IMR-90 (cell line): ENCODE results near the gene COX10. TPM values are rescaled to one million over a fixed set of nuclear protein-coding genes. Genes with fewer than 3 reads are reported as not detected.

Source experiments
- ATAC-seq: fragments of 200-7000 bp; cut with Tn5 transposase; 2 replicates; pipeline ENCODE4 v1.9.1; 2020; ENCODE audit warnings: low read depth, mild to moderate bottlenecking, moderate library complexity
- BruUV-seq: library from RNA; stranded (reverse); fragments of 400-500 nt; replicated peaks from 2 replicates; lab custom pipeline; 2021; lab: Mats Ljungman, UMichigan
- CTCF ChIA-PET: fragments of 300-600 bp; formaldehyde crosslinking; extraction: SDS; loops from one replicate; lab custom pipeline; 2021; ENCODE audit warnings: antibody characterized with exemption; lab: Yijun Ruan, JAX
- POLR2A ChIA-PET: fragments of 300-600 bp; sonication (Branson Sonifier 250); formaldehyde crosslinking; loops from one replicate; lab custom pipeline; 2022; ENCODE audit warnings: antibody characterized with exemption; ENCODE audit not compliant: unreplicated experiment; lab: Charles Lee
- DNase-seq: peaks from one replicate; pipeline ENCODE4 v3.0.0; 2013
- H2AFZ ChIP-seq: replicated peaks from 2 replicates; pipeline ENCODE3; 2013; ENCODE audit warnings: low read length, mild to moderate bottlenecking; ENCODE audit not compliant: poor library complexity
- H2AK5ac ChIP-seq: 2 replicates; pipeline ENCODE4 v1.6.1; 2013; ENCODE audit warnings: low read depth, low read length, inconsistent platforms
- H2AK9ac ChIP-seq: replicated peaks from 2 replicates; pipeline ENCODE3; 2013; ENCODE audit warnings: mild to moderate bottlenecking, low read depth, low read length, moderate library complexity; ENCODE audit not compliant: poor library complexity
- H2BK120ac ChIP-seq: 2 replicates; pipeline ENCODE4 v1.6.1; 2013; ENCODE audit warnings: low read depth, low read length, inconsistent platforms
- H2BK15ac ChIP-seq: 3 replicates; pipeline ENCODE4 v1.6.1; 2013; ENCODE audit warnings: low read depth, low read length, inconsistent platforms
- H2BK20ac ChIP-seq: 2 replicates; pipeline ENCODE4 v1.6.1; 2013; ENCODE audit warnings: low read depth, mild to moderate bottlenecking, inconsistent platforms, low read length, moderate library complexity
- H2BK5ac ChIP-seq: 2 replicates; pipeline ENCODE4 v1.6.1; 2013; ENCODE audit warnings: mild to moderate bottlenecking, low read depth, low read length, inconsistent platforms; ENCODE audit not compliant: poor library complexity, severe bottlenecking
- H3K14ac ChIP-seq: replicated peaks from 2 replicates; pipeline ENCODE4 v1.6.1; 2013; ENCODE audit warnings: low read depth, low read length, inconsistent platforms
- H3K18ac ChIP-seq: 2 replicates; pipeline ENCODE4 v1.6.1; 2013; ENCODE audit warnings: low read depth, low read length, control low read depth
- H3K23ac ChIP-seq: 2 replicates; pipeline ENCODE4 v1.6.1; 2013; ENCODE audit warnings: low read depth, low read length, inconsistent platforms
- H3K27ac ChIP-seq: 2 replicates; pipeline ENCODE4 v1.5.1; 2013; ENCODE audit warnings: mild to moderate bottlenecking, control low read depth, low read length; ENCODE audit not compliant: insufficient read depth
- H3K27me3 ChIP-seq: 2 replicates; pipeline ENCODE4 v1.6.1; 2013; ENCODE audit warnings: low read length; ENCODE audit not compliant: control insufficient read depth, insufficient read depth
- H3K36me3 ChIP-seq: 2 replicates; pipeline ENCODE4 v1.6.1; 2013; ENCODE audit warnings: low read length, mixed read lengths; ENCODE audit not compliant: control insufficient read depth, insufficient read depth
- H3K4ac ChIP-seq: 2 replicates; pipeline ENCODE4 v1.6.1; 2013; ENCODE audit warnings: low read depth, low read length, inconsistent platforms
- H3K4me1 ChIP-seq: 2 replicates; pipeline ENCODE4 v1.6.1; 2013; ENCODE audit warnings: low read length, mixed read lengths; ENCODE audit not compliant: control insufficient read depth, insufficient read depth
- H3K4me2 ChIP-seq: 2 replicates; pipeline ENCODE4 v1.6.1; 2013; ENCODE audit warnings: low read depth, mild to moderate bottlenecking, control low read depth, low read length, moderate library complexity
- H3K4me3 ChIP-seq: 2 replicates; pipeline ENCODE4 v1.5.1; 2013; ENCODE audit warnings: low read depth, mild to moderate bottlenecking, control low read depth, low read length, moderate library complexity; ENCODE audit not compliant: insufficient read depth
- H3K56ac ChIP-seq: 2 replicates; pipeline ENCODE4 v1.6.1; 2013; ENCODE audit warnings: low read length, inconsistent platforms; ENCODE audit not compliant: insufficient read depth; ENCODE audit errors: extremely low read depth
- H3K79me1 ChIP-seq, 2 experiments: 2 replicates each; pipeline ENCODE4 v1.6.1; 2013; ENCODE audit warnings: low read length in 2 of 2, inconsistent platforms in 1 of 2, low read depth in 1 of 2
- H3K9ac ChIP-seq: 2 replicates; pipeline ENCODE4 v1.6.1; 2013; ENCODE audit warnings: low read depth, low read length, control low read depth
- H3K9me1 ChIP-seq: 2 replicates; pipeline ENCODE4 v1.6.1; 2013; ENCODE audit warnings: low read length, inconsistent platforms; ENCODE audit not compliant: insufficient read depth
- H3K9me3 ChIP-seq: 2 replicates; pipeline ENCODE4 v1.6.1; 2013; ENCODE audit warnings: low read length; ENCODE audit not compliant: control insufficient read depth, insufficient read depth
- H4K20me1 ChIP-seq: 2 replicates; pipeline ENCODE4 v1.6.1; 2013; ENCODE audit warnings: low read length, inconsistent platforms; ENCODE audit not compliant: insufficient read depth
- H4K5ac ChIP-seq: 2 replicates; pipeline ENCODE4 v1.6.1; 2013; ENCODE audit warnings: mild to moderate bottlenecking, low read depth, low read length, control low read depth
- H4K8ac ChIP-seq, 2 experiments: 2 replicates each; pipeline ENCODE4 v1.6.1; 2013; ENCODE audit warnings: low read depth in 2 of 2, low read length in 2 of 2, control low read depth in 1 of 2, inconsistent platforms in 1 of 2
- H4K91ac ChIP-seq: 2 replicates; pipeline ENCODE4 v1.6.1; 2013; ENCODE audit warnings: low read depth, low read length, inconsistent platforms; ENCODE audit not compliant: insufficient read depth
- CHD1 ChIP-seq: IDR thresholded peaks from 2 replicates; pipeline ENCODE4 v1.6.1; 2012; ENCODE audit warnings: low read depth, low read length, improper control_type of control experiment
- FOS ChIP-seq: fragments of 150-350 bp; IDR thresholded peaks from 2 replicates; pipeline ENCODE4 v1.6.1; 2016; ENCODE audit warnings: low read depth, low read length
- MAFK ChIP-seq: IDR thresholded peaks from 2 replicates; pipeline ENCODE4 v1.6.1; 2012; ENCODE audit warnings: low read depth, low read length, improper control_type of control experiment
- MAZ ChIP-seq: IDR thresholded peaks from 2 replicates; pipeline ENCODE4 v1.6.1; 2012; ENCODE audit warnings: low read depth, mild to moderate bottlenecking, low read length, improper control_type of control experiment, moderate library complexity, borderline replicate concordance
- MXI1 ChIP-seq: IDR thresholded peaks from 2 replicates; pipeline ENCODE4 v1.6.1; 2012; ENCODE audit warnings: low read depth, mild to moderate bottlenecking, low read length, moderate library complexity, borderline replicate concordance
- NFE2L2 ChIP-seq: fragments of 150-350 bp; IDR thresholded peaks from 2 replicates; pipeline ENCODE4 v1.6.1; 2016; ENCODE audit warnings: low read depth, mild to moderate bottlenecking, low read length
- RAD21 ChIP-seq: IDR thresholded peaks from 2 replicates; pipeline ENCODE4 v1.6.1; 2012; ENCODE audit warnings: low read length, improper control_type of control experiment
- RCOR1 ChIP-seq: IDR thresholded peaks from 2 replicates; pipeline ENCODE4 v1.6.1; 2012; ENCODE audit warnings: mild to moderate bottlenecking, low read length, improper control_type of control experiment; ENCODE audit not compliant: insufficient replicate concordance
- USF2 ChIP-seq: fragments of 150-350 bp; IDR thresholded peaks from 2 replicates; pipeline ENCODE4 v1.6.1; 2017; ENCODE audit warnings: mild to moderate bottlenecking, antibody characterized with exemption, low read length, low read depth
- WGBS, 2 experiments: methylation state at CpG; one replicate each; pipeline versions ENCODE4 v1.1.5 to v1.1.7; 2013; ENCODE audit warnings: missing lambda C conversion rate in 2 of 2; ENCODE audit not compliant: insufficient read length in 1 of 2; ENCODE audit errors: extremely low coverage in 2 of 2; 5-methylcytosine and 5-hydroxymethylcytosine counted together
- dilution Hi-C: fragments of 300-500 bp; cut with HindIII; formaldehyde crosslinking; loops from one replicate; pipeline ENCODE4 v1.14.3; 2018; ENCODE audit warnings: low sequenced_read_pairs; ENCODE audit not compliant: unreplicated experiment
- in situ Hi-C: fragments of 300-500 bp; cut with MboI; formaldehyde crosslinking; loops from 3 replicates; pipeline ENCODE4 v1.14.3; 2019; ENCODE audit warnings: low sequenced_read_pairs, inconsistent platforms, mixed read lengths
- intact Hi-C: fragments of 100-400 bp; cut with micrococcal nuclease; formaldehyde crosslinking; loops from 2 replicates; pipeline ENCODE4 v1.10.0; 2022
- polyA plus RNA-seq, 3 experiments: library from polyadenylated mRNA; depleted of rRNA; stranded (reverse); fragments of >200 nt; gene quantifications; 2 replicates each; pipeline ENCODE4 v1.2.3, GENCODE V29; 2012; ENCODE audit warnings: low replicate concordance in 1 of 3
- total RNA-seq: library from RNA; depleted of rRNA; stranded (reverse); fragments of >200 nt; gene quantifications from 2 replicates; pipeline ENCODE4 v1.2.3, GENCODE V29; 2012

The COX10 gene
- total and polyA plus RNA-seq, 2 of the 4 experiments (the other 2 are of a cell fraction), result 15.4 to 16.1 TPM

- no peak overlapping the region for H2BK20ac ChIP-seq
- no peak overlapping the region for H4K5ac ChIP-seq
- H2AK5ac ChIP-seq, result no peak overlapping the region
- ChIA-PET POLR2A (no interaction called here), CTCF (no interaction called here)
- dilution Hi-C loops (no loop called here), intact Hi-C loops (no loop called here), in situ Hi-C loops (no loop called here)
- no peak overlapping the region for H3K4me2 ChIP-seq
- no peak overlapping the region for H3K18ac ChIP-seq
- no peak overlapping the region for H2BK120ac ChIP-seq
- peaks cover 10% of the 10 kb centered on the region for H3K9me1 ChIP-seq
- no peaks in the 10 kb centered on the region for H3K9me3 ChIP-seq
- H3K4ac ChIP-seq, result no peak overlapping the region
- no peaks in the 10 kb centered on the region for H3K27me3 ChIP-seq
- peaks cover 14 to 22% of the 10 kb centered on the region in 2 experiments; a peak in 3 of 4 replicates for H3K79me1 ChIP-seq
- no CpG with 5 or more reads among the region's 1 CpG for WGBS, 2 experiments
- no peak overlapping the region for H2AFZ ChIP-seq
- no peak overlapping the region for H3K27ac ChIP-seq
- H3K4me1 ChIP-seq, result peaks cover 8% of the 10 kb centered on the region
- BruUV-seq, result no TSS peak
- H2BK5ac ChIP-seq, result no peak overlapping the region
- H4K8ac ChIP-seq, result no peak overlapping the region
- H4K91ac ChIP-seq, result no peak overlapping the region
- H3K14ac ChIP-seq, result no peak overlapping the region
- no peak for DNase-seq
- H3K56ac ChIP-seq, result no peak overlapping the region
- H3K4me3 ChIP-seq, result no peak overlapping the region
- no peak overlapping the region for H2BK15ac ChIP-seq
- peaks cover 6% of the 10 kb centered on the region; the same call in 1 of the 2 replicates for H4K20me1 ChIP-seq
- no peak overlapping the region for H2AK9ac ChIP-seq
- H3K36me3 ChIP-seq, result no peaks in the 10 kb centered on the region
- no peak for ATAC-seq
- no peak overlapping the region for H3K23ac ChIP-seq
- no peak overlapping the region for H3K9ac ChIP-seq
- TF ChIP-seq NFE2L2 (no peak), CHD1 (no peak), RCOR1 (no peak), USF2 (no peak), FOS (no peak), RAD21 (no peak), MXI1 (no peak), MAZ (no peak), MAFK (no peak)
These were observed 84.1 kb downstream of the COX10 start for GRCh38 chr17:14153374-14153773.
